CD14-positive monocyte (primary cell): ENCODE results near the gene ELAVL1. TPM values are rescaled to one million over a fixed set of nuclear protein-coding genes. Genes with fewer than 3 reads are reported as not detected.

Experiments
- DNase-seq, 3 donors: peaks; one replicate each; pipeline ENCODE4 v3.0.0-alpha.2; 2011 to 2022
- H2AFZ ChIP-seq: 2 replicates; pipeline ENCODE4 v1.6.0; 2012; ENCODE audit warnings: mild to moderate bottlenecking, low read depth, low read length, inconsistent platforms; ENCODE audit not compliant: insufficient read depth, poor library complexity, severe bottlenecking
- H3K27ac ChIP-seq, 2 donors: 1 replicate in 1 of 2; 2 replicates in 1 of 2; pipeline ENCODE4 v1.5.1; 2012 to 2013; ENCODE audit warnings: low read length in 2 of 2, control low read depth in 1 of 2, inconsistent platforms in 1 of 2, low read depth in 1 of 2, mild to moderate bottlenecking in 1 of 2
- H3K27me3 ChIP-seq, 2 donors: one replicate each; pipeline versions ENCODE4 v1.6.0 to v1.6.1; 2011 to 2013; ENCODE audit warnings: low read length in 2 of 2; ENCODE audit not compliant: control insufficient read depth in 2 of 2, insufficient read depth in 2 of 2
- H3K36me3 ChIP-seq, 2 donors: replicated peaks in 1 of 2; 1 replicate in 1 of 2; 2 replicates in 1 of 2; pipeline versions ENCODE4 v1.5.1 to v1.6.1; 2012 to 2013; ENCODE audit warnings: low read length in 2 of 2, control low read depth in 1 of 2, inconsistent platforms in 1 of 2, mild to moderate bottlenecking in 1 of 2; ENCODE audit not compliant: insufficient read depth in 2 of 2, control insufficient read depth in 1 of 2
- H3K4me1 ChIP-seq, 2 donors: 1 replicate in 1 of 2; 2 replicates in 1 of 2; pipeline versions ENCODE4 v1.5.1 to v1.6.1; 2012 to 2013; ENCODE audit warnings: low read length in 2 of 2, control low read depth in 1 of 2, inconsistent platforms in 1 of 2, mild to moderate bottlenecking in 1 of 2, moderate library complexity in 1 of 2; ENCODE audit not compliant: insufficient read depth in 2 of 2, control insufficient read depth in 1 of 2
- H3K4me2 ChIP-seq: replicated peaks from 2 replicates; pipeline ENCODE3; 2012; ENCODE audit warnings: low read length, moderate library complexity, mild to moderate bottlenecking; ENCODE audit not compliant: poor library complexity, severe bottlenecking; ENCODE audit errors: extremely low read depth
- H3K4me3 ChIP-seq, 3 experiments: fragments of 200-600 bp in 1 of 3; sonication (generic) in 1 of 3; replicated peaks in 1 of 3; 1 replicate in 2 of 3; 2 replicates in 1 of 3; pipeline ENCODE4 v1.5.1; 2011 to 2013; ENCODE audit warnings: low read length in 3 of 3, mild to moderate bottlenecking in 3 of 3, control low read depth in 2 of 3, low read depth in 2 of 3, inconsistent platforms in 1 of 3, moderate library complexity in 1 of 3
- H3K79me2 ChIP-seq: 2 replicates; pipeline ENCODE4 v1.6.0; 2012; ENCODE audit warnings: mild to moderate bottlenecking, control low read depth, inconsistent platforms, low read length, moderate library complexity; ENCODE audit not compliant: insufficient read depth
- H3K9ac ChIP-seq: 2 replicates; pipeline ENCODE4 v1.6.0; 2017; ENCODE audit warnings: low read length, mild to moderate bottlenecking; ENCODE audit not compliant: insufficient read depth, poor library complexity, severe bottlenecking
- H3K9me3 ChIP-seq, 2 donors: replicated peaks in 1 of 2; 1 replicate in 1 of 2; 2 replicates in 1 of 2; pipeline versions ENCODE4 v1.5.1 to v1.6.1; 2012 to 2013; ENCODE audit warnings: low read length in 2 of 2, control low read depth in 1 of 2; ENCODE audit not compliant: control insufficient read depth in 1 of 2, insufficient read depth in 1 of 2
- H4K20me1 ChIP-seq: 2 replicates; pipeline ENCODE4 v1.6.0; 2012; ENCODE audit warnings: mild to moderate bottlenecking, low read length, control low read depth, moderate library complexity; ENCODE audit not compliant: insufficient read depth
- H3K27ac Mint-ChIP-seq, 7 donors: one replicate each; pipeline ENCODE4 v1.8.0; 2020; ENCODE audit warnings: mild to moderate bottlenecking in 7 of 7, mixed read lengths in 7 of 7, moderate library complexity in 6 of 7, inconsistent platforms in 2 of 7
- H3K27me3 Mint-ChIP-seq, 3 donors: one replicate each; pipeline ENCODE4 v1.8.0; 2021 to 2022; ENCODE audit warnings: low read depth in 3 of 3, mild to moderate bottlenecking in 3 of 3, mixed read lengths in 3 of 3, moderate library complexity in 3 of 3, inconsistent platforms in 1 of 3
- H3K36me3 Mint-ChIP-seq, 2 donors: one replicate each; pipeline ENCODE4 v1.8.0; 2020; ENCODE audit warnings: mixed read lengths in 2 of 2, inconsistent platforms in 1 of 2, mild to moderate bottlenecking in 1 of 2
- H3K4me1 Mint-ChIP-seq: one replicate; pipeline ENCODE4 v1.8.0; 2020; ENCODE audit warnings: mild to moderate bottlenecking, mixed read lengths
- H3K4me3 Mint-ChIP-seq, 2 donors: one replicate each; pipeline ENCODE4 v1.8.0; 2020; ENCODE audit warnings: mild to moderate bottlenecking in 2 of 2, mixed read lengths in 2 of 2, moderate library complexity in 1 of 2
- H3K9me3 Mint-ChIP-seq, 7 donors: one replicate each; pipeline ENCODE4 v1.8.0; 2020 to 2022; ENCODE audit warnings: mixed read lengths in 7 of 7, mild to moderate bottlenecking in 6 of 7, moderate library complexity in 6 of 7, inconsistent platforms in 2 of 7
- CTCF ChIP-seq: fragments of 200-600 bp; IDR thresholded peaks from one replicate; pipeline ENCODE4 v1.8.0; 2022; ENCODE audit warnings: antibody characterized with exemption, mild to moderate bottlenecking
- WGBS: methylation state at CpG from one replicate; pipeline ENCODE4 v1.1.5; 2013; ENCODE audit warnings: missing lambda C conversion rate; ENCODE audit not compliant: insufficient coverage; 5-methylcytosine and 5-hydroxymethylcytosine counted together
- intact Hi-C, 2 donors: fragments of 100-400 bp; cut with micrococcal nuclease; formaldehyde crosslinking; loops; one replicate each; pipeline versions ENCODE4 v1.15.0 to v1.15.1; 2023
- polyA plus RNA-seq, 3 donors: library from polyadenylated mRNA; depleted of rRNA in 1 of 3; unstranded in 2 of 3; stranded (reverse) in 1 of 3; fragments of 300-500 nt in 2 of 3; fragments of >200 nt in 1 of 3; fragmentation: Illumina TruSeq in 2 of 3; gene quantifications; 1 replicate in 2 of 3; 2 replicates in 1 of 3; pipeline ENCODE4 v1.2.3, GENCODE V29; 2012 to 2021

The ELAVL1 gene
- polyA plus RNA-seq, 3 donors: 25.1 to 31.1 (median 30.7) TPM

GRCh38 chr19:7970716-7971448, 34.6 kb downstream of the ELAVL1 start:
- H3K79me2 ChIP-seq: no peaks in the 10 kb centered on the region
- H3K4me2 ChIP-seq: no peak overlapping the region
- peaks cover 68 to 83% of the 10 kb centered on the region in 2 donors for H3K36me3 ChIP-seq
- peak in 1 of 3 donors; percentile 1 for DNase-seq
- peak; percentile 71 for TF ChIP-seq CTCF
- intact Hi-C loops: no loop called here
- no peaks in the 10 kb centered on the region for H3K27me3 ChIP-seq
- 70% methylated on average over 6 of the region's 12 CpGs for WGBS
- H3K27ac ChIP-seq: no peak overlapping the region
- no peak overlapping the region for H3K4me3 Mint-ChIP-seq
- H2AFZ ChIP-seq: no peak overlapping the region
- H3K36me3 Mint-ChIP-seq: peaks cover 54 to 89% of the 10 kb centered on the region in 2 donors
- H3K9me3 ChIP-seq: no peaks in the 10 kb centered on the region
- no peaks in the 10 kb centered on the region for H3K4me1 ChIP-seq
- no peak overlapping the region for H3K4me3 ChIP-seq
- H3K9me3 Mint-ChIP-seq: no peaks in the 10 kb centered on the region
- H3K4me1 Mint-ChIP-seq: no peaks in the 10 kb centered on the region
- H3K9ac ChIP-seq: no peak overlapping the region
- no peak overlapping the region for H3K27ac Mint-ChIP-seq
- H3K27me3 Mint-ChIP-seq: no peaks in the 10 kb centered on the region
- peaks cover 8% of the 10 kb centered on the region for H4K20me1 ChIP-seq

- H3K9me3 Mint-ChIP-seq: no peaks in the 10 kb centered on the region
- TF ChIP-seq CTCF: no peak
- intact Hi-C loops: loop anchor here in 1 of 2 donors (10.0 kb wide), 1 partner anchor 185 kb away; no protein-coding TSS in a partner anchor
- no peaks in the 10 kb centered on the region for H3K27me3 ChIP-seq
- 96% methylated on average over 11 of the region's 11 CpGs for WGBS
- peaks cover 8% of the 10 kb centered on the region for H4K20me1 ChIP-seq
- no peak overlapping the region for H3K4me3 ChIP-seq
- no peak overlapping the region for H3K9ac ChIP-seq
- H3K4me1 ChIP-seq: no peaks in the 10 kb centered on the region
- no peak overlapping the region for H3K4me2 ChIP-seq
- no peaks in the 10 kb centered on the region for H3K9me3 ChIP-seq
- no peak overlapping the region for H2AFZ ChIP-seq
- no peaks in the 10 kb centered on the region for H3K79me2 ChIP-seq
- no peaks in the 10 kb centered on the region for H3K4me1 Mint-ChIP-seq
- peaks cover 52 to 93% of the 10 kb centered on the region in 2 donors for H3K36me3 Mint-ChIP-seq
- no peak overlapping the region for H3K4me3 Mint-ChIP-seq
- H3K27me3 Mint-ChIP-seq: no peaks in the 10 kb centered on the region
- no peak overlapping the region for H3K27ac Mint-ChIP-seq
- peaks cover 70 to 83% of the 10 kb centered on the region in 2 donors for H3K36me3 ChIP-seq
- DNase-seq: no peak
- H3K27ac ChIP-seq: no peak overlapping the region
Observed at GRCh38 chr19:7969555-7969939, 35.9 kb downstream of the ELAVL1 start.
